Stimulated activated CD4-positive, alpha-beta T cell treated with anti-CD3 and anti-CD28 coated beads, Interleukin-15, amount 100 ng/mL, for 48 hours (primary cell): Measurements from ENCODE around the gene GPR153.

Experiments used
- DNase-seq, 2 donors: peaks; one replicate each; pipeline ENCODE4 v3.0.0-alpha.2; 2020; ENCODE audit warnings: low read depth in 2 of 2

Gene GPR153

DNA sequence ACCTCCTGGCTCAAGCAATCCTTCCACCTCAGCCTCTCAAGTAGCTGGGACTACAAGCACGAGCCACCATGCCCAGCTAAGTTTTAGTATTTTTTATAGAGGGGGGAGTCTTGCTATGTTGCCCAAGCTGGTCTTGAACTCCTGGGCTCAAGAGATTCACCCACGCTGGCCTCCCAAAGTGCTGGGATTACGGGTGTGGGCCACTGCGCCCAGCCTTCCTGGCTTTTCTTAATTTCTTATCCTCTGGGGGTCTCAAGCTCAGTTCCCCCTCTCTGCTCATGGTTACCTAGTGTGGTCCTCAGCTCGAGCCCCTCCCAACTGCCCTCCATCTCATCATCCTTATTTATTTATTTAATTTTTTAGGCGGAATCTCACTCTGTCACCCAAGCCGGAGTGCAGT, 58.6 kb downstream of the GPR153 start:
- DNase-seq = no peak

DNA sequence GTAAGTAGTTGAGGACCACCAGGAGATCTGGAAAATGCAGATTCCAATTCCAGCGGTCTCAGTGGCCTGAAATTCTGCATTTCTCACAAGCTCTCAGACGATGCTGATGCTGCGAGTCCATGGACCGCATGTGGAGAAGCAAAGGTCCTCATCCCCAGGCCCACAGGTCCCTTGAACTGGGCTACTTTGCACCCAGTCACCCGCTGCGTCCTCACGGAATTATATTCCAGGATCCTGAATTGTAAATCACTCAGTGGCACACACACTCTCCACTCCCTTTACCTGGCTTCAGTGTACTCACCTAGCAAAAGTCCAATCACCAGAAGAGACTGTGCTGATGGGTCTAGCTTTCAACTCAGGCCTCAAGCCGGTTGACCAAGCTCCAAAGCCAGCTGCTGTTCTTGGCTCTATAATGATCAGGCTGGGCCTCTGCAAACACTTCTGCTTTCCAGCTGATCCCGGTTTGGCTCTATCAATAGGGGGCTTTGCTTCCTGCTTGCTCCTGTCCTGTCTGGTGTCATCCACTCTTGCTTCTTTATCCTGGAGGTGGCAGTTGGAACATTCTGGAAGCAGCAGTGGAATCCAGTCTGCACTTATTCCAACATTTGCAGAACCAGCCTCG, 60.6 kb downstream of the GPR153 start:
- no peak for DNase-seq

DNA sequence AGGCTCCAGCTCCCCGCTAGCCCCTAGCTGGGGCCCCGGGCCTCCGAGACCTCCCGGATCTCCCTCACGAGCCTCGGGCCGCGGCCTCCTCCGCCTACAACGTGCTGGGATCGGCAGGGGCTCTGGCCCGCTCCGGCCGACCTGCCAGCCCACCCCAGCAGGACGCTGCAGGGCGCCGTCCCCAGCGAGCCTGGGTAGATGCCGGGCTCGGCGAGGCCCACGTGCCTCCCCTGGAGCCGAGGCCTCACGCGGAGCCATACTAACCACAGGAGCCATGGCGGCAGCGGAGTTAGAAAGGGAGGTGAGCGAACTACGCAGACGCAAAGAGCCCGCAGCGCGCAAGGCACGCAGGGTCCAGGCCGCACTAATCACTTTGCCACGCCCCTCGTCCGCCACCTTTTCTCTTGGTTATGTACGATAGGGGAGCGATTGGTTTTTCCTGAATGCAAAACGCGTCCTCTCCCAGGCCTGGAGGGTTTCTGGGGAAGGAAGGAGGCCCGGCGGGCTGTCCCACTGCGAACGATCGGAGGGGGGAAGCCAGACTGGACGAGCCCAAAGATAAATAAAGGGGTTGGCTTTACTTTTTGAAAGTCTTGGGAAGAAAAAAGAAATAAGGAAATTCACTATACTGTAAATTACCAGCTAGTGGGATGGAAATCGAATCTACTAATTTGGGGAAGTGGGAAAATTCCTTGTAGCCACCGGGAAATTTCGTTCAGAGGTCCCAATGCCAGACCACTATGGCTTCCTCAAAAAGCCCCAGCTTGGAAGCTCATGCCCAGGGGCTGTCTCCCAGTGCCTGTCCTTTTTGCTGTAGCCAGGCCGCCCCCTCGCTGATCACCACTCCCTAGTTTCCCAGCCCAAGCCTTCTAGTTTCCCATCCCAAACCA, 61.4 kb downstream of the GPR153 start, which contains the start of gene RPL22:
Gene RPL22, minus strand, starts transcription at position 298 of the 890 bp plus-strand sequence. Its CDS starts 22 bp downstream, at position 276.
- peak; percentile 96 to 97 for DNase-seq

DNA sequence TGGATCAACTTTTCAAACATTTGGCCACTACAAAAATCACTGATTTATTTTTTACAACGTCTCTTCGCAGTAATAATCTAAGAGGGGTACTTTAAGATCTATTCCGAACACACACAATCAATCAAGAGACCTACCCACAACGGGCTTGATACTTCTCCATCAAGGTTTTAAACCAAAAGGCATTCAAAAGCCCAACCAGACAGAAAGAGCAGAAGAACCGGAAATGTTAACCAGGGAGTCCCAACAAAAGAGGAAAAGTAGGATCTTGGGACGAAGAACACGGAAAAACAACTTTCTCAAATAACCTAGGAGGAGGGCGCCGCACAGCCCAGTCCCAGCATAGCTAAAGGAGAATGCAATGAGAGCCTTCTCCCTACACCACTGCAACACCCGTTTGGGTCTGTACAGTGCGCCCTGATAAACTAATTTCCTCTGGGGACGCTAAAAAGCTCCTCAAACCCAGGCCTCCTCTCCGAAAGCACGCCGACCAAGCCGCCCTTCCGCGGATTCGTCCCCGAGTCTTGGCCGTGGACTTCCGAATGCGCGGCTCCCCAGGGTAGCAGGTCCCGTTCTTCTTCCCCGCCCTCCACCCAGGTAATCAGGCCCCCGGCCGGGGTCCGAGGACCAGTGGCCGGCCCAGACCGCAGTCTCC, 62.1 kb downstream of the GPR153 start:
- no peak for DNase-seq

DNA sequence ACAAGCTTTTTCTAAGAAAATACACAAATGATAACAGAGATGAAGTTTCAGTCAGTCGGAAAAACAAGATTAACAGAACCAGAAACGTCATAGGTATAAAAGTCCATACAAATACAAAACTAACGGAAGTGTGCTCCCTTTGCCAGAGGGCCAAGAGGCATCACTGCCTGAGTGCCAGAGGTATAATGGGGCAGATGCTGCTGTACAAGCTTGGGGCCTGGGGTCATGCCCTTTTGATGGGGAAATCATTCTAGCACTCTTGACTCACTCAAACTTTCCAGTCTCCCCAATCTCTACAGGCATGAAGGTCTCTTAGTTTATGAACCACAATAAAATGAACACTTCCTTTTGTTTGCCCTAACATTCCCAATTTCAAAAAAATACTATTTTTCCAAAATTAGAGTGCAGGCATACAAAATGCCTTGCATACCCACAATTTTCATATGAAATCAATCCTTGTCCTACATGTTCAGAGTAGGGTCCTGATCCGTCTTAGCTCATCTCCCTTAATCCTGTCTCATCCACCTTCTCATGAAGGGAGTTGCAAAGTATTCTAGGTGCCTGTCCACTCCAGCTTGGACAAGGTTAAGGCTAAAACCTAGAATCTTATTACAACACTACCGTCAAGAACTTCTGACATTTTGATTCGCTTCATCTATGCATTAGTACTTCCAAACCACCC, 63.0 kb downstream of the GPR153 start:
- DNase-seq = no peak
